ENCODE data around the gene AARS2. TPM values are rescaled to one million over a fixed set of nuclear protein-coding genes. Genes with fewer than 3 reads are reported as not detected.
"Not testable (repeated sequence)": the region's sequence is repeated elsewhere in the genome, so short reads cannot be mapped to it uniquely, and the experiment has no call there.

AARS2 gene
- total RNA-seq, 4 donors from 2014 or later = 14.2 to 23.1 (median 17.7) TPM

GRCh38 chr6:44335631-44336030 lies 22.5 kb upstream of the AARS2 start:
- no peak overlapping the region for H3K27ac ChIP-seq
- H3K9me3 ChIP-seq = no peaks in the 10 kb centered on the region
- no peak overlapping the region for H3K4me3 ChIP-seq
- TF ChIP-seq POLR2A (IDR thresholded peaks at IDR 0.05) = no peak
- no peak for TF ChIP-seq EP300 (IDR thresholded peaks at IDR 0.05)
- no peak for TF ChIP-seq CTCF (IDR thresholded peaks at IDR 0.05)
- WGBS, 2 donors = 52 to 57% methylated on average over 1 of the region's 1 CpG
- no peaks in the 10 kb centered on the region for H3K36me3 ChIP-seq
- DNase-seq (ENCODE audit: low spot score in 2 of 2) = no peak
- peaks cover 0 to 18% (median 0%) of the 10 kb centered on the region in 4 donors for H3K4me1 ChIP-seq
- H3K27me3 ChIP-seq = no peaks in the 10 kb centered on the region

- H3K27me3 ChIP-seq = no peaks in the 10 kb centered on the region
- peaks cover 0 to 7% (median 0%) of the 10 kb centered on the region in 4 donors for H3K4me1 ChIP-seq
- H3K9me3 ChIP-seq = no peaks in the 10 kb centered on the region
- H3K4me3 ChIP-seq = no peak overlapping the region
- H3K36me3 ChIP-seq = no peaks in the 10 kb centered on the region
- DNase-seq (ENCODE audit: low spot score in 2 of 2) = no peak
- TF ChIP-seq EP300 (IDR thresholded peaks at IDR 0.05) = no peak
- no peak for TF ChIP-seq POLR2A (IDR thresholded peaks at IDR 0.05)
- no peak for TF ChIP-seq CTCF (IDR thresholded peaks at IDR 0.05)
- 88 to 89% methylated on average over 5 of the region's 5 CpGs for WGBS, 2 donors
- no peak overlapping the region for H3K27ac ChIP-seq
These were observed 20.8 kb upstream of the AARS2 start for GRCh38 chr6:44333942-44334341.

- no peak for DNase-seq (ENCODE audit: low spot score in 2 of 2)
These were observed 20.2 kb upstream of the AARS2 start for GRCh38 chr6:44333273-44333919.

GRCh38 chr6:44332585-44332984 lies 19.4 kb upstream of the AARS2 start:
- no peak overlapping the region for H3K4me3 ChIP-seq
- no peak for TF ChIP-seq EP300 (IDR thresholded peaks at IDR 0.05)
- no peak for TF ChIP-seq CTCF (IDR thresholded peaks at IDR 0.05)
- no peak for TF ChIP-seq POLR2A (IDR thresholded peaks at IDR 0.05)
- no peaks in the 10 kb centered on the region for H3K4me1 ChIP-seq
- no peaks in the 10 kb centered on the region for H3K36me3 ChIP-seq
- H3K27ac ChIP-seq = no peak overlapping the region
- 48 to 50% methylated on average over 7 of the region's 7 CpGs for WGBS, 2 donors
- H3K9me3 ChIP-seq = no peaks in the 10 kb centered on the region
- H3K27me3 ChIP-seq = no peaks in the 10 kb centered on the region
- no peak for DNase-seq (ENCODE audit: low spot score in 2 of 2)

More at GRCh38 chr6:44333273-44333919, 20.2 kb upstream of the AARS2 start:
- Histone ChIP-seq H3K27me3 (no peaks in the 10 kb centered on the region), H3K36me3 (no peaks in the 10 kb centered on the region), H3K4me1 (peaks cover 0 to 2% (median 0%) of the 10 kb centered on the region in 4 donors), H3K9me3 (no peaks in the 10 kb centered on the region), H3K4me3 (no peak overlapping the region), H3K27ac (no peak overlapping the region)
- 68 to 73% methylated on average over 11 of the region's 11 CpGs for WGBS, 2 donors
- TF ChIP-seq CTCF (IDR thresholded peaks at IDR 0.05) = no peak
- TF ChIP-seq EP300 (IDR thresholded peaks at IDR 0.05) = no peak
- no peak for TF ChIP-seq POLR2A (IDR thresholded peaks at IDR 0.05)

DNA sequence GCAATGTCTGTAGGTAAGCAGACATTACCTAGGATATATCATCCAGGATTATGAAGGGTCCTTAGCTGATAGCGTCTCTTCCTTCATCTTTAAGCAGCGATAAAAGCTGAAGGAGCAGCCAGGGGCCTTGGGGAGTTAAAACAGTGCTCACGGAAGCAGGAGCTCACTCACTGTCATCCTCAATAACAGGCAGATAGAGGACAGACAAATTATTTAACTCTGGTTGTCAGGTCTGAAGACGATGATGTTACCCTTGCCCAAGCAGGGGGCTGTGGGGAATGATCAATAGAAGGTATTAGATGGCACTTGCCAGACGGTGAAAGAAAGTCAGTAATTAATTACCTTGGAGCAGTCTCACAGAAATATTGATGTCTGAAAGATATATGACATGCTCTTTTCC lies 16.7 kb upstream of the AARS2 start:
- no peaks in the 10 kb centered on the region for H3K4me1 ChIP-seq
- 68 to 74% methylated on average over 5 of the region's 5 CpGs for WGBS, 2 donors
- DNase-seq (ENCODE audit: low spot score in 2 of 2) = no peak
- TF ChIP-seq CTCF (IDR thresholded peaks at IDR 0.05) (no peak), EP300 (IDR thresholded peaks at IDR 0.05) (no peak)
- H3K4me3 ChIP-seq = no peak overlapping the region
- no peaks in the 10 kb centered on the region for H3K9me3 ChIP-seq
- H3K36me3 ChIP-seq = no peaks in the 10 kb centered on the region
- H3K27me3 ChIP-seq = no peaks in the 10 kb centered on the region
- H3K27ac ChIP-seq = no peak overlapping the region

- DNase-seq (ENCODE audit: low spot score in 2 of 2); H3K4me1 ChIP-seq; H3K27ac ChIP-seq; H3K36me3 ChIP-seq; H3K27me3 ChIP-seq; H3K4me3 ChIP-seq; H3K9me3 ChIP-seq: not testable (repeated sequence)
- WGBS, 2 donors = 38 to 39% methylated on average over 7 of the region's 9 CpGs
These were observed 15.1 kb upstream of the AARS2 start for GRCh38 chr6:44328203-44328602.
